Measurements from ENCODE around the gene NPM1.

DNA sequence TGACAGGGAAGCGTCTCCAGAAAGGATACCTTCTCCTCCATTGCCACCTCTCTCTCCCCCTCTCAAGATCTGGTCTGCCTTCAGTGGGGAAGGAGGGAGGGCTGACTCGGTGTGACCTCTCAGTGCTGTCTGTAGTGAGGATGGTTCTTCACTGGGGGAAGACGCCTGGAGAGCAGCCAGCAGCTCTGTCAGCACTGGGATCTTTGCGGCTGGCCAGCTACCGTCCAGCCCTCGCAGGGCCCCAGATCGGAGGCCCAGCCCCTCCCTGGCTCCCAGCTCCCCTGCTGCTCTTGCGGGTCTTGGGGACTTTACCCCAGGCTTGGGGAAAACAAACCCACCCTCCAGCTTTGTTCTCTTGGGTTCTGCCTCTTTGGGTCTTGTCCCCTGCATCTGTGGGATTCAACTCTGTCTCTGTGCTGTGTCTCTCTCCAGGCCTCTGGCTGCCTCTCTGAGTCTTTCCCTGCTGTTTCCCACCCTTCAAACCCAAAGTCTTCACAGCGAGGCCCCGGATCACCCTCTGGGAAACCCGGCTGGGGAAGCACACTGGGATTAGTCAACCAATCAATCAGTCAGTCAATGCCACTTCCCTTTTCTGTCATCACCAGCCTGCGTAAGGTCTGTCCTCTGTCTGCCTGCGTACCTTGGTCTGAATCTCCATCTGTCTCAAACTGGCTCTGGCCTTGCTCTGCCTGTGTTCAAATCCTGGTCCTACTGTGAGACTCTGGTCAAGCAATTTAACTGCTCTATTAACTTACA, 54.8 kb downstream of the NPM1 start:
- TF ChIP-seq, protein P1, sequence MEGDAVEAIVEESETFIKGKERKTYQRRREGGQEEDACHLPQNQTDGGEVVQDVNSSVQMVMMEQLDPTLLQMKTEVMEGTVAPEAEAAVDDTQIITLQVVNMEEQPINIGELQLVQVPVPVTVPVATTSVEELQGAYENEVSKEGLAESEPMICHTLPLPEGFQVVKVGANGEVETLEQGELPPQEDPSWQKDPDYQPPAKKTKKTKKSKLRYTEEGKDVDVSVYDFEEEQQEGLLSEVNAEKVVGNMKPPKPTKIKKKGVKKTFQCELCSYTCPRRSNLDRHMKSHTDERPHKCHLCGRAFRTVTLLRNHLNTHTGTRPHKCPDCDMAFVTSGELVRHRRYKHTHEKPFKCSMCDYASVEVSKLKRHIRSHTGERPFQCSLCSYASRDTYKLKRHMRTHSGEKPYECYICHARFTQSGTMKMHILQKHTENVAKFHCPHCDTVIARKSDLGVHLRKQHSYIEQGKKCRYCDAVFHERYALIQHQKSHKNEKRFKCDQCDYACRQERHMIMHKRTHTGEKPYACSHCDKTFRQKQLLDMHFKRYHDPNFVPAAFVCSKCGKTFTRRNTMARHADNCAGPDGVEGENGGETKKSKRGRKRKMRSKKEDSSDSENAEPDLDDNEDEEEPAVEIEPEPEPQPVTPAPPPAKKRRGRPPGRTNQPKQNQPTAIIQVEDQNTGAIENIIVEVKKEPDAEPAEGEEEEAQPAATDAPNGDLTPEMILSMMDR (IDR thresholded peaks at IDR 0.05 in 2 of 3, conservative IDR thresholded peaks at IDR 0.05 in 1 of 3; ENCODE audit: borderline replicate concordance in 1 of 3, insufficient read depth in 1 of 3, low read depth in 2 of 3, low read length in 2 of 3) = no peak
- TF ChIP-seq SP1 (IDR thresholded peaks at IDR 0.05; ENCODE audit: low read depth) (no peak), FOSL1 (IDR thresholded peaks at IDR 0.05; ENCODE audit: low read depth) (no peak)
- TF ChIP-seq, protein P2, sequence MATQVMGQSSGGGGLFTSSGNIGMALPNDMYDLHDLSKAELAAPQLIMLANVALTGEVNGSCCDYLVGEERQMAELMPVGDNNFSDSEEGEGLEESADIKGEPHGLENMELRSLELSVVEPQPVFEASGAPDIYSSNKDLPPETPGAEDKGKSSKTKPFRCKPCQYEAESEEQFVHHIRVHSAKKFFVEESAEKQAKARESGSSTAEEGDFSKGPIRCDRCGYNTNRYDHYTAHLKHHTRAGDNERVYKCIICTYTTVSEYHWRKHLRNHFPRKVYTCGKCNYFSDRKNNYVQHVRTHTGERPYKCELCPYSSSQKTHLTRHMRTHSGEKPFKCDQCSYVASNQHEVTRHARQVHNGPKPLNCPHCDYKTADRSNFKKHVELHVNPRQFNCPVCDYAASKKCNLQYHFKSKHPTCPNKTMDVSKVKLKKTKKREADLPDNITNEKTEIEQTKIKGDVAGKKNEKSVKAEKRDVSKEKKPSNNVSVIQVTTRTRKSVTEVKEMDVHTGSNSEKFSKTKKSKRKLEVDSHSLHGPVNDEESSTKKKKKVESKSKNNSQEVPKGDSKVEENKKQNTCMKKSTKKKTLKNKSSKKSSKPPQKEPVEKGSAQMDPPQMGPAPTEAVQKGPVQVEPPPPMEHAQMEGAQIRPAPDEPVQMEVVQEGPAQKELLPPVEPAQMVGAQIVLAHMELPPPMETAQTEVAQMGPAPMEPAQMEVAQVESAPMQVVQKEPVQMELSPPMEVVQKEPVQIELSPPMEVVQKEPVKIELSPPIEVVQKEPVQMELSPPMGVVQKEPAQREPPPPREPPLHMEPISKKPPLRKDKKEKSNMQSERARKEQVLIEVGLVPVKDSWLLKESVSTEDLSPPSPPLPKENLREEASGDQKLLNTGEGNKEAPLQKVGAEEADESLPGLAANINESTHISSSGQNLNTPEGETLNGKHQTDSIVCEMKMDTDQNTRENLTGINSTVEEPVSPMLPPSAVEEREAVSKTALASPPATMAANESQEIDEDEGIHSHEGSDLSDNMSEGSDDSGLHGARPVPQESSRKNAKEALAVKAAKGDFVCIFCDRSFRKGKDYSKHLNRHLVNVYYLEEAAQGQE (IDR thresholded peaks at IDR 0.05; ENCODE audit: low read depth) = no peak
